Measurements from ENCODE around the gene PGPEP1.
A peak's percentile ranks its signal among the peaks of the same experiment; 100 is the strongest.
"Not testable (repeated sequence)": the region's sequence is repeated elsewhere in the genome, so short reads cannot be mapped to it uniquely, and the experiment has no call there.

PGPEP1 gene

DNA sequence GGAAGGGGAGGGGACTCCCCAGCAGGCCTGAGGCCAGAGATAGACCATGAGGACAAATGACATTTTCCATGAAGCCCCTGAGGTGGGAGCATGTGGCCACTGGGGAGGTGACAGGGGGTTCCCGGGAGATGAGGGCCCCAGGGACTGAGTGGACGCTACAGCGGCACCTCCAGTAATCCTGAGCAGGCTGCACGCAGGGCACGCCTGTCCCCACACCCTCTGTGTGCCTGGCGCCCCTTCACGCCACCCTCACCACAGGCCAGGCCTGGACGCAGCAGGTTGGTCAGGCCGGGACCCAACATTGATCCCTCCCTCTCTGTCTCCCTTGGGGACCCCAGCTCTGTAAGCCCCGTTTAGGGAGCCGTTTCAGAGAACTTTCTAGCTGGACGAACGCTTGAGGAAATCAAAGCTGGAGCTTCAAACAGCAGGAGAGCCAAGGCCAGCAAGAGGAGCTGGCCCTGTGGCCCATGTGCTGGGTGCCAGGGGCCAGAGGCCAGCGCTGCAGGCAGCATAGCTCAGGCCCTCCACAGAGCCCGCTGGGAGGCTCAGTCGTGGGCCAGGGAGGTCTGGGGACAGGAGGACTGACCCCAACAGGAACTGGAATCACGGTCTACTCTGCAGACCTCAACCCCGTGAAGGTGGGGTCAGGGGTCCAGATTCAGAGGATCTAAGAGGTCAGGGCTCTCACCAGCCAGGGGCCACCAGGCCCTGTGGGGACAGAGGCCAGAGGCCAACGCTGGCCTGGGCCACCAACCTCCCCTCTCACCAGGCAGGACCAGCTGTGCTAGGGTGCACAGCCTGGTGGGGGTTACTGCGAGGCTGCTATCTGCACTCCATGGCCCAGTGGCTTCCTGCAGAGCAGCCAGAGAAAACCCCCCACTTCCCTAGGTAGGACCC is 32.1 kb upstream of the PGPEP1 start:
- DNase-seq, result no peak

DNA sequence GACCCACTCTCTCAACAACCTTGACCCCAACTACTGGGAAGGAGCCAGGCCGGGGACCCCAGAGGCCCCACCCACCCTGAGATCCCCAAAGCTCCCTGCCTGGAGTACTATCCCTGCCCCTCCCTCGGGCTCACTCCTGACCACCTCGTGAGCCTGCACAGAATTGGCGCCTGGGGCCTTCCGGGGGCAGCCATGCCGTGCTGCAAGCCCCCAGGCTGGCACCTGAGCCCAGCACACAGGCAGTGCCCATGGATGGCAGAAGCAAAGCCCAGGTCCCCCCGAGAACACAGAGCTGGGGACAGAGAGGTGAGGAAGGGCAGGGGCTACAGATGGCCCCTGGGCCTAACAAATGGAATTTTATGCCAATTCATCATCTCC is 31.5 kb upstream of the PGPEP1 start:
- DNase-seq, result no peak

DNA sequence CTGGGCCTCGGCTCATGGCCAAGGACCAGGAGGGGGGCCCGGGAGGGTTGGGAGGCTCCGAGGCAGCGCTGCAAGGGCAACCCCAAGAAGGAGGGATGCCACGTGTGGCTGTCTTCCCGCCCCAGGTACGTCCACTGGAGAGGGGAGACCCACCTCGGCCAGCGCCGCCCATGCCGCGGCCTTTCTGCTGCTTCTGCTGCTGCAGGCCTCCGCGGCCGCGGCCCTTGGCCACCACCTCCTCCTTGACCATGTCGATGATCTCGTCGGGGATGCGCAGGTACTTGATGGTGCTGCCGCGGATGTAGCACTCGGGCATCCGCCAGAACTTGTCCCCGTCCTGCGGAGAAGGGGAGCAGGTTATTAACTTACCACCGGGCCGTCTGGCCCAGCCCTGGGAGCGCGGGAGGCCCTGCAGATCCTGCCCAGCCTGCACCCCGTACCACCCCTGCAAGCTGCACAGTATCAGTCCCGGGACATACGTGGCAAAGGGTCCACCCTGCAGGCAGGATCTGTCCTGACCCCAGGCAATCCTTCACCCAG is 30.8 kb upstream of the PGPEP1 start:
- no peak for DNase-seq

DNA sequence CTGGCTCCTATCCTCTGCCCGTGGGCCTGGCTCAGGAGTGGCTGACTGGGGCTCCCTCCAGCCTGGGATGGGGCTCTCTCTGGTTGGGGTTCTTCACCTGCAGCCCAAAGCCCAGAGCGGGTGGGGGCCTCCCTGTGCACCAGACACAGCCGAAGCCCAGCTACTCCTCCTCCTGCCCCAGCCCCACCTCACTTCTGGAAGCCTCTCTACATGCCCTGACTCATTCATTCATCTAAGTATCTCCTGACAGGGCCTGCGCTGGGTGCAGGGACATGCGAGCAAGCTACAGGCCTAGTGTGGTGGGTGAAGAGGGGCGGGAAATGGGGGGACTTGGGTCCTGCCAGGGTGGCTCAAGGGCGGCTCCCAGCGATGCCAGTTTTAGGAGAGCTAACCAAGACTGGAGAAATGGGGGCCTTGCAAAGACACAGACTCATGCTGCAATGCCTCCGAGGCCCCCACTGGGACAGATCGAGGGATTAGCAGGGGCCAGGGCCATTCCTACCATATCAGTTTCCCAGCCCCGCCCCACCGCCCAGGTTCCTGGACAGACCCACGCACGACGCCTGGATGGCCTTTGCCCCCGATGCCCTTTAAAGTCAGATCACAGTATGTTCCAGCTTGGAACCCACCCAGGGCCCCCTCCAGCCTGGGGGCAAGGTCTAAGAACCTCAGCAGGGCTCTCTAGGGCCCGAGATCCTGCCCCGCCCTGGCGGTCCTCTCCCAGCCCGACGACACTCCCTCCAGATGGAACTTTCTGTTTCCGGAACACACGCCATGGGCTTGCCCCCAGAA is 30.1 kb upstream of the PGPEP1 start:
- no peak for DNase-seq

GRCh38 chr19:18310966-18311365 is 29.4 kb upstream of the PGPEP1 start:
- no peak for DNase-seq

- no peak for DNase-seq
Measured at GRCh38 chr19:18311502-18312091, 28.8 kb upstream of the PGPEP1 start.

GRCh38 chr19:18312092-18312534 is 28.3 kb upstream of the PGPEP1 start:
- no peak for DNase-seq

GRCh38 chr19:18313398-18313797 is 27.0 kb upstream of the PGPEP1 start:
- DNase-seq, result no peak

GRCh38 chr19:18317961-18318800 is 22.2 kb upstream of the PGPEP1 start:
- no peak for DNase-seq

DNA sequence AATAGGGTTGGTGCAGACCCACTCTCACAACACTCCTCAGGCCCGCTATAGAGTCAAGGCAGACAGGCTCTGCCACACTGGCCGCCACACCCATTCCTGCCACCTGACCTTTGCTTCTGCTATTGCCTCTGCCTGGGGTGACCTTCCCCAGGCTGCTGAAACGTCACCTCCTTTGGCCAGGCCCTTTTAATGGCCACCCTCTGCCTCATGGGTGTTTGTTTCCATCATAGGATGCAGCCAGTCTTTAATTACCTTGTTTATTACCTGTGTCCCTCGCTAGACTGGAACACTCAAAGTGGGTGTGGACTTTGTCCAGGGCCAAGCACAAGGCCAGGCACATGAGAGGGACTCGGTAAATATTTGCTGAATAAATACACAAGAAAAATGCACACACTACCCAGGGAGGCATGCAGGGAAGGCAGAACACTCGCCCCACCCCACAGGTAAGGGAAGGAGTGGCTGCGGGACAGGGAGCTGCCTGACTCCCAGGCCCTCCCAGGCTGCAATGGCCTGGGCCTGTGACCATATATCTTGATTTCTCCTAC is 20.7 kb upstream of the PGPEP1 start:
- DNase-seq, result peak; percentile 62

DNA sequence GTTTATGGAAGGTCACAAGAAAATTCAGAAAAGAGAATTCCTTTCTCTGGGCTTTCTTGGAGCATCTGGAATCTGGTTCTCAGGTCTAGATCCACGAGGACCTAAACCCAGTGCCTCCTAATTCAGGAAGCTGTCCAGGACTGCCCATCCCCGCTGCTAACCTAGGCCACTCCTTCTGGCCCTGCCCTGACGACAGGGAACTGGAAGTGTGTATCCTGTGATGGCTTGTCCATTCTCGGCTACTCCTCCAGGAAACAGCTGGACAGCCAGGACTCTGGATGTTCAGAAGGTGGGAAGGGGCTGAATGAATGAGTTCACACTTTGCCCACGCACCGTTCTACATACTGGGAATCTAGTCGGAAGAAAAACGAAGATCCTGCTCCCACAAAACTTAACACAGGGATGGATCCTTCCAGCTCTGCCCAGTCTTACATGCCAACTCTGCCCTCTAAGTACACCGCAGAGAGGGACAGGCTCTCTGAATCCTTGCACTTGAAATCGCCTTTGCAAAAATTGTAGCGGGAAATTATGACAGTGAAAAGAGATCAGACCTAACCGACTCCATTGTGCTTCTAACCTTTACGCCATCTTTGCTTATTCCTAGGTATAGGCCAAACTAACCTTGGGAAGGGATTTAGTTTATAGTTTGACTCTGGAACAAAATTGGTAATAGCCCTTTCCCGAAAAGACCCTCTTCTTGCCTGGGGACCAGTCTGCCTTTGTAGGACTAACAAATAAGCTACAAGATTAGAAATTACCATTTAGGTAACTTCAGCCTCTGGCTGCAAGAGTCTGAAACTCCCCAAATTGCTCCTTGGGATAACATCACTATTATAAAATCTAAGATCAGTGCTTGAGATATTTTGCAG is 19.3 kb upstream of the PGPEP1 start:
- no peak for DNase-seq

DNA sequence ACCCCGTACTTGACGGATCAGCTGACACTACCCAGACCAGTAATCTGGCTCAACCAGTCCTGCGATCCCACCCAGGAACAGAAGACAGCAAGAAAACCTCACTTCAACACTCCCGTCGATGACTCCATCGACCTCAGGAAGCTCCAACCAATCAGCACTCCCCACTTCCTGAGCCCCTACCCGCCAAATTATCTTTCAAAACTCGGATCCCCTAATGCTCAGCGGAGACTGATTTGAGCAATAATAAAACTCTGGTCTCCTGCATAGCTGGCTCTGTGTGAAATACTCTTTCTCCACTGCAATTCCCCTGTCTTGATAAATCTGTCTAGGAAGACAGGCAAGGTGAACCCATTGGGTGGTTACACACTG is 18.7 kb upstream of the PGPEP1 start:
- no peak for DNase-seq

DNA sequence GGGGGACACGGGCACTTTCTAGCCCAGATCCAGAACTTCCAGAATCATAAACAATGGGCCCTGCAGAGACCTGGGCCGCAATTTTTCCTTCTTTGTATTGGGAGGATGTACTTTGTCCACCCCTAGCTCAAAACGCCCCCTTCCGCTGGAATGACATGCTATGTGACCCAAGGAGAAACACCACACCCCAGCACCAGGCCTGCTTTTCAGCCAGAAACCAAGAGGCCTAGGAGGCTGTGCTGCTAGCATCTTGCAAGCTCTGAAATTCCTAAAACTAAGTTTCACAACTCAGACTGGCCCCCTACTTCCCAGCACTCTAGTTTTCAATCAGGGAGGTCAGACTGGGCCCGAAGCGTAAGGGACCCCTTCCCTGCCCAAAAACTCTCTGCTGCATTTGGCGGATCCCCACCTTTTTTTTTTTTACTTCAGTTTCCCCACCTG is 18.1 kb upstream of the PGPEP1 start:
- DNase-seq, result peak; percentile 69

DNA sequence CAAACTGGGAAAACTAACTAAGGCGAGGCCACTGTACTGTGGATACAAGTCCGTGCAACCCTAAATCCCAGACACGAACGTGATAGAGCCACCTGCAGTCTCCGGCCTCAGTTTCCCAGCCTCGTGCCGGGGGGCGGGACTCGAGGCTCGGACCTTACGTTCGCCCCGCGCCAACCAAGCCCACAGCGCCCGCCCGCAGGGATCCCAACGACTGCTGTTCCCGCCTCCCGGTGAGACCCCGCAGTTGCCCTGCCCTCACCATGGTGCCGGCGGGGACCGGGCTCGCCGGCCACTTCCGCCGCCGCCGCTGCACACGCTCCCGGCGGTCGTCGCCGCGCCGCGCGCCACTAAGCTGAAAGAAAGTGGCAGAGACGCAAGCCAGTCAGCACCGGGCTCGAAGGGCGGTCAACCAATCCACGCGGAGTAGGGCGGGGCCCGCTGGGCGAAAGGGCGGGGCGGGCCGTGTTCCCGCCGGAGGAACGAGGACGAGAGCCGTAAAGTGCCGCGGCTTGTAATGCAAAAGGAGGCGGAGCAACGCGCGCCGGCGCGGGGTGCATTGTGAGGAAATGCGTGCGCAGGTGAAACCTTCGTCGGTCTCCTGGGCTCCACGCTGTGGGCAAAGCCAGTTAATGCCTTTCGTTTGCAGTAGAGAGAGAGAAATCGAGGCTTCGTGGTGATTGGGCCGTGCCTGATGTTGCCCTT is 17.5 kb upstream of the PGPEP1 start, which contains the start of gene LSM4:
TSS of gene LSM4 (minus strand) at position 318 of the 702 bp plus-strand sequence. CDS start at position 262, 56 bp downstream.
- peak; percentile 100 for DNase-seq

GRCh38 chr19:18324373-18324731 is 16.0 kb upstream of the PGPEP1 start:
- not testable (repeated sequence) for DNase-seq

- no peak for DNase-seq
Measured at GRCh38 chr19:18326772-18327171, 13.6 kb upstream of the PGPEP1 start.

DNA sequence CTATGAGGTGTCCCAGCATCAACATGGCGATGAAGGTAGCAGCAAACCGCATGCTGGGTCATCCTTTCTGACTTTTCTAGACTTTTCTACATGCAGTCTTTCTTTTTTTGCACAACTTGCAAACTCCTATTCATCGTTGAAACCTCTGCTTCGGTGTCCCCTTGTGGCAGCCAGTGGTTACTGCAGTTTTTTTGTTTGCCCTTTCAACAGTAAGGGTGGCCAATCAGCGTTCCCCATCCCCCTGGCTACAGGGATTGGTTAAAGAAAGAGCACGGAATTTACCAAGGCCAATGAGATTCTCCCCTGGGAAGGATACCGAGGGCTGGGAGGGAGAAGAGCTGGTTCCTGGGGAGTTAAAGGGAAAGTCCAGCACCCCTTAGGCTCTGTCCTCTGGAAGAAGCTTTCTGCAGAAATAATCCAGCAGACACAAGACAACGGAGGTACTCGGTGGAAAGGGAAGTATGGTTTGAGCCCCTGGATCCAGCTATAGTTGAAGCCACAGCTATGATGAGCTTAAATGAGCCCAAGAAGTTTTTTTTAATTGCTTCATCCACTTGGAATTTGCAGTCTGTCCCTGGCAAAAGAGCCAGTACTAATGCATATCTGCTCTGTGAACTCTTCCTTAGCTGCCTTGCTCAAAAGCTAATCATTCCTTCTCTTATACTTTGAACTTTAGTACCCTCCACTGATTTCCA is 11.9 kb upstream of the PGPEP1 start:
- DNase-seq, result peak; percentile 99

DNA sequence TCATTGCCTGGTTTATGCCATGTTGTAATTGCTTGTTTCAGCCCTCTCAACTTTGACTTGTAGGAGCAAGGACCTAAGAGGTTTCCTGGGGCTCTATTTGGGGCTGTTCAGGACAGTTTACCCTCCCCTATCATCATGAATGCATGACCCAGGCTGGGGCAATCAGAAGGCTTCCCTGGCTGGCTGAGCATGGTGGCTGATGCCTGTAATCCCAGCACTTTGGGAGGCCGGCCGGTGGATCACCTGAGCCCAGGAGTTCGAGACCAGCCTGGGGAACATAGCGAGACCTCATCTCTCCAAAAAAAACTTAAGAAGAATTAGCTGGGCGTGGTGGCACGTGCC is 11.4 kb upstream of the PGPEP1 start:
- no peak for DNase-seq

- no peak for DNase-seq
Measured at GRCh38 chr19:18330868-18331267, 9.5 kb upstream of the PGPEP1 start.

Measured in NCI-H69 (cell line).